Smooth muscle cell (in vitro differentiated cells): ENCODE measurements around the gene PRKN. TPM values are rescaled to one million over a fixed set of nuclear protein-coding genes. Genes with fewer than 3 reads are reported as not detected.

Experiments used
- DNase-seq: peaks from one replicate; lab custom pipeline; 2025; ENCODE audit not compliant: unreplicated experiment; lab: John Stamatoyannopoulos, UW
- H2AFZ ChIP-seq: fragments of 200-600 bp; sonication (generic); 2 replicates; pipeline ENCODE4 v1.6.0; 2016; ENCODE audit warnings: antibody characterized with exemption, low read depth, mild to moderate bottlenecking
- H3F3A ChIP-seq: fragments of 200-600 bp; sonication (generic); 2 replicates; pipeline ENCODE4 v1.6.0; 2017; ENCODE audit warnings: antibody characterized with exemption, low read depth
- H3K27ac ChIP-seq: fragments of 200-600 bp; sonication (generic); 2 replicates; pipeline ENCODE4 v1.5.1; 2016; ENCODE audit warnings: low read depth, mild to moderate bottlenecking
- H3K27me3 ChIP-seq: fragments of 200-600 bp; sonication (generic); 2 replicates; pipeline ENCODE4 v1.6.1; 2016; ENCODE audit warnings: low read depth, mild to moderate bottlenecking
- H3K36me3 ChIP-seq: fragments of 200-600 bp; sonication (generic); 2 replicates; pipeline ENCODE4 v1.5.1; 2016; ENCODE audit warnings: low read depth
- H3K4me1 ChIP-seq: fragments of 200-600 bp; sonication (generic); 2 replicates; pipeline ENCODE4 v1.5.1; 2016; ENCODE audit warnings: low read depth
- H3K4me2 ChIP-seq: fragments of 200-600 bp; sonication (generic); 2 replicates; pipeline ENCODE4 v1.6.0; 2016; ENCODE audit warnings: mild to moderate bottlenecking
- H3K4me3 ChIP-seq: fragments of 200-600 bp; sonication (generic); 2 replicates; pipeline ENCODE4 v1.5.1; 2016; ENCODE audit warnings: mild to moderate bottlenecking
- H3K79me2 ChIP-seq: fragments of 200-600 bp; sonication (generic); 2 replicates; pipeline ENCODE4 v1.6.0; 2016; ENCODE audit warnings: low read depth, mild to moderate bottlenecking
- H3K9ac ChIP-seq: fragments of 200-600 bp; sonication (generic); 2 replicates; pipeline ENCODE4 v1.6.0; 2016; ENCODE audit warnings: low read depth
- H3K9me3 ChIP-seq: fragments of 200-600 bp; sonication (generic); replicated peaks from 2 replicates; pipeline ENCODE4 v1.5.1; 2016; ENCODE audit warnings: low read depth
- H4K20me1 ChIP-seq: fragments of 200-600 bp; sonication (generic); 2 replicates; pipeline ENCODE4 v1.6.0; 2016; ENCODE audit warnings: low read depth
- WGBS: methylation state at CpG from one replicate; pipeline ENCODE4 v1.1.7; 2016; ENCODE audit warnings: low lambda C conversion rate; 5-methylcytosine and 5-hydroxymethylcytosine counted together
- polyA plus RNA-seq: library from polyadenylated mRNA; unstranded; fragments of >200 nt; fragmentation: Nextera tagmentation; extraction: Ambion mirVana; gene quantifications from 2 replicates; pipeline ENCODE4 v1.2.1, GENCODE V29; 2016
- total RNA-seq: library from RNA; depleted of rRNA; stranded (reverse); fragments of >200 nt; gene quantifications from 2 replicates; pipeline ENCODE4 v1.2.3, GENCODE V29; 2014
- TF ChIP-seq, protein P1 (sequence below): fragments of 200-600 bp; sonication (generic); IDR thresholded peaks from 2 replicates; pipeline ENCODE4 v1.5.1; 2017; ENCODE audit warnings: borderline replicate concordance, mild to moderate bottlenecking, antibody characterized with exemption; ENCODE audit not compliant: insufficient read depth, poor library complexity, severe bottlenecking

PRKN gene
- total and polyA plus RNA-seq, 2 experiments from 2014 or later, result 0.81 to 5.1 TPM

DNA sequence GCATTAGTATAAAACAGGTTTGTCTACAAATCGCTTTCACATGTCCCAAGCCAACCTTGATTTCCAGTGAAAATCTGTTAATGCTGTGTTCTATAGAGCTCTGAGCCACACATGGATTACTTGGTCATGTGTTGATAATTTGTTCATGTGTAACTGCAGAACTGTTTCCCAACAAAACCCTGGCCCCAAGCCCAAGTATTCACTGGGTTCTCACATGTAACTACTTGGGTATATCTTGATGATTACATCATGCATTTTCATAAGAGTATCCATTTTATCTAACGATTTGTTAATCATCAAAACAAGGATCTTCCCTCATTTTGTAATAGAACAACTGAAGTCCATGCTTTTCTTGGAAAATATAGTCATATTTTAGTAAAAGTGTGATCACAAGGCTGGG is 657.6 kb downstream of the PRKN start:
- H3K4me2 ChIP-seq, result no peak overlapping the region
- H3K27me3 ChIP-seq, result no peaks in the 10 kb centered on the region
- no peak overlapping the region for H3K27ac ChIP-seq
- H3K9ac ChIP-seq, result no peak overlapping the region
- no peaks in the 10 kb centered on the region for H3K4me1 ChIP-seq
- no peak overlapping the region for H3K4me3 ChIP-seq
- no peak overlapping the region for H2AFZ ChIP-seq
- no peaks in the 10 kb centered on the region for H3K79me2 ChIP-seq
- DNase-seq, result no peak
- no peaks in the 10 kb centered on the region for H3F3A ChIP-seq
- TF ChIP-seq, protein P1, sequence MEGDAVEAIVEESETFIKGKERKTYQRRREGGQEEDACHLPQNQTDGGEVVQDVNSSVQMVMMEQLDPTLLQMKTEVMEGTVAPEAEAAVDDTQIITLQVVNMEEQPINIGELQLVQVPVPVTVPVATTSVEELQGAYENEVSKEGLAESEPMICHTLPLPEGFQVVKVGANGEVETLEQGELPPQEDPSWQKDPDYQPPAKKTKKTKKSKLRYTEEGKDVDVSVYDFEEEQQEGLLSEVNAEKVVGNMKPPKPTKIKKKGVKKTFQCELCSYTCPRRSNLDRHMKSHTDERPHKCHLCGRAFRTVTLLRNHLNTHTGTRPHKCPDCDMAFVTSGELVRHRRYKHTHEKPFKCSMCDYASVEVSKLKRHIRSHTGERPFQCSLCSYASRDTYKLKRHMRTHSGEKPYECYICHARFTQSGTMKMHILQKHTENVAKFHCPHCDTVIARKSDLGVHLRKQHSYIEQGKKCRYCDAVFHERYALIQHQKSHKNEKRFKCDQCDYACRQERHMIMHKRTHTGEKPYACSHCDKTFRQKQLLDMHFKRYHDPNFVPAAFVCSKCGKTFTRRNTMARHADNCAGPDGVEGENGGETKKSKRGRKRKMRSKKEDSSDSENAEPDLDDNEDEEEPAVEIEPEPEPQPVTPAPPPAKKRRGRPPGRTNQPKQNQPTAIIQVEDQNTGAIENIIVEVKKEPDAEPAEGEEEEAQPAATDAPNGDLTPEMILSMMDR, result no peak
- no peaks in the 10 kb centered on the region for H3K36me3 ChIP-seq
- H3K9me3 ChIP-seq, result no peaks in the 10 kb centered on the region
- H4K20me1 ChIP-seq, result no peaks in the 10 kb centered on the region
- WGBS, result 86% methylated on average over 2 of the region's 2 CpGs

DNA sequence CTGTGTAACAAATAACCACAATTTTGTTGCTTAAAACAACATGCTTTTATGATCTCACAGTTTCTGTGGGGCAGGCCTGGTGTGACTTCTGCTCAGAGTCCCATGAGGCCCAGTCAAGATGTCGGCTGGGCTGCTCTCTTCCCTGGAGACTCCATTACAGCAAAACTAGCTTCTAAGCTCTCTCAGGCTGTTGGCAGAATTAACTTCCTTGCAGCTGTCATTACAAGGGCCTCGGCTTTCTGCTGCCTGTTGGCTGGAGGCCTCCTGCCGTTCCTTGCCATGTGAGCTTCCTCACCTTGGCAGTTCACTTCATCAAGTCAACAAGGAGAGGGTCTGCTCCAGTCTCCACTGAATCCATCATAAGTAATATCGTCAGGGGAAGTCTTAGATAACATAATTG is 659.2 kb downstream of the PRKN start:
- H3K4me1 ChIP-seq, result no peaks in the 10 kb centered on the region
- no peaks in the 10 kb centered on the region for H3K79me2 ChIP-seq
- no peaks in the 10 kb centered on the region for H3K9me3 ChIP-seq
- TF ChIP-seq, protein P1, result no peak
- 93% methylated on average over 4 of the region's 4 CpGs for WGBS
- no peaks in the 10 kb centered on the region for H3K27me3 ChIP-seq
- no peaks in the 10 kb centered on the region for H3F3A ChIP-seq
- no peak overlapping the region for H2AFZ ChIP-seq
- H3K4me2 ChIP-seq, result no peak overlapping the region
- H3K36me3 ChIP-seq, result no peaks in the 10 kb centered on the region
- DNase-seq, result no peak
- H4K20me1 ChIP-seq, result no peaks in the 10 kb centered on the region
- no peak overlapping the region for H3K9ac ChIP-seq
- H3K4me3 ChIP-seq, result no peak overlapping the region
- no peak overlapping the region for H3K27ac ChIP-seq

- no peak for DNase-seq
- Histone ChIP-seq H3K79me2 (no peaks in the 10 kb centered on the region), H4K20me1 (no peaks in the 10 kb centered on the region), H3K4me1 (no peaks in the 10 kb centered on the region), H3K4me2 (no peak overlapping the region), H3K36me3 (no peaks in the 10 kb centered on the region), H3K9me3 (no peaks in the 10 kb centered on the region), H3K27ac (no peak overlapping the region), H3K4me3 (no peak overlapping the region), H3F3A (no peaks in the 10 kb centered on the region), H2AFZ (no peak overlapping the region), H3K27me3 (no peaks in the 10 kb centered on the region), H3K9ac (no peak overlapping the region)
- 84% methylated on average over 9 of the region's 9 CpGs for WGBS
- TF ChIP-seq, protein P1, result no peak
Measured at GRCh38 chr6:162063666-162064065, 663.9 kb downstream of the PRKN start.

GRCh38 chr6:162058281-162058875 is 669.2 kb downstream of the PRKN start:
- Histone ChIP-seq H3K27ac (peak overlapping the region; percentile 24), H3K36me3 (no peaks in the 10 kb centered on the region), H3F3A (no peaks in the 10 kb centered on the region), H3K4me2 (no peak overlapping the region), H3K4me1 (peaks cover 7% of the 10 kb centered on the region), H3K27me3 (no peaks in the 10 kb centered on the region), H4K20me1 (no peaks in the 10 kb centered on the region), H3K9ac (no peak overlapping the region), H2AFZ (no peak overlapping the region), H3K4me3 (no peak overlapping the region), H3K79me2 (no peaks in the 10 kb centered on the region), H3K9me3 (no peaks in the 10 kb centered on the region)
- no peak for DNase-seq
- TF ChIP-seq, protein P1, result no peak
- WGBS, result 71% methylated on average over 11 of the region's 11 CpGs
